NCI-H69 (cell line): ENCODE measurements around the gene FHDC1.

Experiments
- DNase-seq: peaks from one replicate; lab custom pipeline; 2025; lab: John Stamatoyannopoulos, UW

Gene FHDC1

DNA sequence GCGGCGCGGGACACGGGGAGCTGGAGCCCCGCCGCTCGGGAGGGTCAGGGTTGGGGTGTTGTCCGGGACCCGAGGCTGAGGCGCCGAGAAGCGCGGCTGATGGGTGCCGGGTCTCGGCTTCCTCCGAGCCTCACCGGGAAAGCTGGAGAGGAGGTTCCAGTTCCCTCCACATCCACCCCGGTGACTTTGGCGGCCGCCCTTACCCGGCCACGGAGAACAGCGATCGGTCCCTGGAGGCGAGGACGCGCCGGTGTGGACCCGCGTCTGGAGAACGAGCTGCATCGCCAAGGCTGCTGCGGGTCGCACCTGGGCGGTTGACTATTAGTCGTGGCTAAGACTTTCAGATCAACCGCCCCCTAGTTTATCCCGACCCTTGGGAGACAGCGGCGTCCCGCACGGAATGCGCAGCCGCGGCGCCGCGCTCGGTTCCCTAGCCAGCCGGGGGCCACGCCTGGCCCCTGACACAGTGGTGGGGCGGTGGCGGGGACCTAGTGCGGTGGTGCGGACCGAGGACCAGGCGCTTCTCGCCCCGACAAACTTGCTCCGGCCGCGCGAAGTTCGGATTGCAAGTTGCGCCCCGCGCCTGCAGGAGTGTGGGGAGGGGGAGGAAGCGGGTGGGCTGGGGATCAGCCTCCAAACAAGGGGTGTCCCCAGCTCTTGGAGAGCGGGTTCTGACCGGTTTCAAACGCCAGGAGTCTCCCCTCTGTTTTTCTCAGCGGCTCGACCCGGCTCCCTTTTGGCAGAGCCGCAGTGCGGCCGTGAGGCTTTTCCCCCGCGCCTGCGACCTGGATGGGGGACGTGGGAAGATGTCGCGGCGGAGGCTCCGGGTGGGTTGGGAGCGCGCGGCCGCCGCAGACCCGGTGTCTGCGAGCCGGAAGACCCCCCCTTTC lies 568 bp downstream of the FHDC1 start:
- peak; percentile 70 for DNase-seq

DNA sequence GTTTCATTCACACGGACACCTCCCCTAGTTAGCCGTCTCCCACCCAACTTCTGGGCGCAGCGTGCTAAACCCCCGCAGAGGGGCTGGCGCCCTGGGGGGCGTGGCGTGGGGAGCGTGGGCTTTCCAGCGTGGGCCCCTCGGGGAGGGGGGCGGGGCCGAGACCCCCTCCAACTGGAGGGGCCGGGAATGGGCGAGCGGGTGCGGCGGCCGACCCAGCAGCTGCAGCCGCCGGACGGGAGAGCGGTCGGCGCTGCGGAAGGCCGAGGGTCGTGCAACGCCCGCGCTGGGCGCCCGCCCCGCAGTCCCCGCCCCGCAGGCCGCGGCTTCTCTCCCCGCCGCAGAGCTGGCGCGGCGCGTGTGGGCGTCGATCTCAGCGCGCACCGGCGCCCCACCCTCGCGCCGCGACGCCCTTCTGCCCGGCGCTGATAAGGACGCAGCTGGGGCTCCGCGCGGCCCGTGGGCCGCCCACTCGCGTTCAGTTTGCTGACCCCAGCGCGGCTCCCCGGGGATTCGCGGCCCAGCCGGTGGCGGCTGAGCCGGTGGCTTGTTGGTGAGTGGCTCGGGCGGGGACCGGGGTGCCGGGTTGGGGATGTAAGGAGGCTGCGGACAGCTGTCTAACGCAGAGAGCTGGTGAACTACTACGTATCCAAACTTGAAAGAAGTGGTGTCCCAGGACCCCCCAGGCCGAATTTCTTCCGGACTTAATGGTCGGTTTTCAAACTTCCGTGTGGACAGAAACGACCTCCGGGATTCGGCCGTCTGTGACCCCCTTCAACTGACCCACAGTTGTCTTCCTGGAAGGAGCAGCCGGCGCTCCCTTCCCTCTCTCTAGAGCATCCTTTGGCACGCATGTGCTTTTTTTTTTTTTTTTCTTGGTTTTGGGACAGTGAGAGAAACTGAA lies 1.5 kb downstream of the FHDC1 start:
- DNase-seq: peak; percentile 56

DNA sequence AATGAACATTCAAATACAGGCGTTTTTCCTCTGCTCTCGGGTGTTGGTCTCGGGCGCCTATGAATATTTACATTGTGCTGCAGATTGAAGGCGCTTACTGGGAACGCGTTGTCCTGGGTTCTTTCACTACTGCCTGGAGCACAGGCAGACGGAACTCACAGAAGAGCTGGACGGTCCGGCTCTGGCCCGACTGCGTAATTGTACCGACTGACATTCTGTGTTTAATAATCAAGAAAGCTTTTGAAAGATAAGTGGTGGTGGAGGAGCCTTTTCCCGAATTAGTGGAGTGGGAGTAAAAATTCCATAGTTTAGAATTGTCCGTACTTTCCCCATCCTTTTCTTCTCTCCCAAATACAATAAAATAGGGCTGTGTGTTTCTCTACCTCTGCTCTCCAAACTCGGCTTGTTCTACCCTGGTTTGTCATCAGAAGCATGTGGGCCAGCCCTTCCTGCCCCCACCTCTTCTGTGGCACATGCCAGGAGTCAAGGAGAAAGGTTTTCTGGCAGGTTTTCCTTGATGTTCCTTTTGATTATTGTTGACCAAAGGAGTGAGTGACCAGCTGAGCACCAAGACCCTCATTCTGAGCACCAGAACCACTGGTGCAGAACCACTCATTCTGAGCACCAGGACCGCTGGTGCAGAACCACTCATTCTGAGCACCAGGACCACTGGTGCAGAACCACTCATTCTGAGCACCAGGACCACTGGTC lies 2.3 kb downstream of the FHDC1 start:
- DNase-seq: peak; percentile 48

DNA sequence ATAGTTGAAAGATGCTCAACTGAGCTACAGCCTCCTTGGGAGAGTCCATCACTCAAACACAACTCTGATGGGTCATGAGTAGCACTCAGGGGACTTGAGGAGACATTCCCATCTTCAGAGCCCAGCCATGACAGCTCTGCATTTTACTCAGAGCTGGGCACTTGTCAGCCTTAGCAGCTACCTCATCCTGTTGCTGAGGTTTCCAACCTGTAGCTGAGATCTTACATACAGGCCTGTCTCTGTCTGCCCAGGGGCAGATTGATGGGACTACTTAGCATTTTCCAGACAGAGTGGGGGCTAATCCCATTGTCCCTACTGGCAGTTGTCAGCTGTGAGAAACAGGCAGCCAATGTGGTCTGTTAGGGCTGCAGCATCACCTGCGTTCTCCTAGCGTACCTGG lies 3.5 kb downstream of the FHDC1 start:
- peak; percentile 45 for DNase-seq

DNA sequence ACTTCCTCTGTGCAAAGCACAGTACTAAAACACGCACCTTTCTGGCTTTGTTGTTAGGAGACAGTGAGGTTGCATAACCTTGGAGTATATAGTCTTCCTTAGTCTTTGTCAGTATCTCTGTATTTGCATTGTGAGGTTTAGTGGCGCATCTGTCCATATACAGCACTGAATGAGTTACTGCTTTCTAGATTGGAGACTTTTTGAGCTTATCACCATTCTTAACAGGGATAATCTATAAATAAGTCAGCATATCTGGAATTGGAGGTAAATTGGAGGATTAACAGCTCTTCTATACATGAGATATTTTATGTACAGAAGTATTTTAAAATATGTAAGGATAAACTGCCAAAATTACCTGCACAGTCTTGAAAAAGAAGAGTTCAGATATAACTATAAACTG lies 4.3 kb downstream of the FHDC1 start:
- DNase-seq: peak; percentile 8

DNA sequence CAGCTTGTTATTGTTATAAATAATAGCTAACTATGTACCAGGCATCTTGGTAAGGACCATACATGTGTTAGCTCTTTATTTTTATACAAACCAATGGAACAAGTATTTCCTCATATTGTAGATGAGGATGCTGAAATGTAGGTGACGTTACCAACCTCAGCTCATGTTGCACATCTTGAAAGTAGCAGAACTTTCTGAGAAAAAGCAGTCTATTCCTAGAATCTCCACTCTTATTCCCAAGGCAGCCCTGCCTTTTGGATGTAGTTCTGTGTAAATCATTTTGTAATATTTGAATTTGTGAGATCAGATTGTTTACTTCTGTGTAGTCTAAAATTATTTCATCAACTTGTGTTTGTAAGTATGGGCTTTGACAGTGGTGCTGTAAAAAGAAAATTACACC lies 5.3 kb downstream of the FHDC1 start:
- DNase-seq: no peak

DNA sequence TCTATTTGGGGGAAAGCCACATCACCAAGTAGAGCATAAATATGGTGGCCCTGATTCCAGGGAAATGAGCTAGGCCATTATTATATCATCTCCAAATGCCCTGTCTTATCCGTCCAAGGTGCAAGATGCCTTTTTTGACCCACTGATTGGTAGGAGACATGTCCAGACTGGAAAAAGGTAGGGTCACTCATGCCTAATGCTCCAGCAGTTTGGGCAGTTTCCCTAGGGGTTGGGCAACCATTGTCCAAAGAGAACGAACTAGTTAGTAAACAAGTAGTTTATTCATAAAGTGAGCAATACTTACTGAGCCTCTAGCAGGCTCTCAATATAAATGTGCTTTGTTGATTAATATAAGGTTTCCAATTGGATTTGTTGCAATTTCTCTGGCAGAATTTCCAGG lies 6.2 kb downstream of the FHDC1 start:
- DNase-seq: no peak

DNA sequence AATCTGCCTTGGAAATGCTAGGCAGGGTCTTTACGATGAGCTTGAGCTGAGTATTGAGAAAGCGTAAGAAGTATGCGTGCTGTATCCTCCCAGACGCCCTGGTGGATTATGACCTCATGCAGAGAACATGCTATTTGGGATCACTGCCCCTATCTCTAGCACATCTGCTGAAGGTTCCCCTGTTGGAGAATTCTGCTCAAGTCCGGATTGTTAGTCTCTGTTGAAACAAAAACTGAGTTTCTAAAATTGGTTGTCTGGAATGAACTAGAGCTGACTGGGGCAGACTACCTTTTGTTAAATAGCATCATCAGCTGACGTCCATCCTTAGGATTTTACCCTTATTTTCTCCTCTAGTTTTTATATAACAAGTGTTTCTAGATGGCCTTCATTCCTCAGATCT lies 7.5 kb downstream of the FHDC1 start:
- no peak for DNase-seq

DNA sequence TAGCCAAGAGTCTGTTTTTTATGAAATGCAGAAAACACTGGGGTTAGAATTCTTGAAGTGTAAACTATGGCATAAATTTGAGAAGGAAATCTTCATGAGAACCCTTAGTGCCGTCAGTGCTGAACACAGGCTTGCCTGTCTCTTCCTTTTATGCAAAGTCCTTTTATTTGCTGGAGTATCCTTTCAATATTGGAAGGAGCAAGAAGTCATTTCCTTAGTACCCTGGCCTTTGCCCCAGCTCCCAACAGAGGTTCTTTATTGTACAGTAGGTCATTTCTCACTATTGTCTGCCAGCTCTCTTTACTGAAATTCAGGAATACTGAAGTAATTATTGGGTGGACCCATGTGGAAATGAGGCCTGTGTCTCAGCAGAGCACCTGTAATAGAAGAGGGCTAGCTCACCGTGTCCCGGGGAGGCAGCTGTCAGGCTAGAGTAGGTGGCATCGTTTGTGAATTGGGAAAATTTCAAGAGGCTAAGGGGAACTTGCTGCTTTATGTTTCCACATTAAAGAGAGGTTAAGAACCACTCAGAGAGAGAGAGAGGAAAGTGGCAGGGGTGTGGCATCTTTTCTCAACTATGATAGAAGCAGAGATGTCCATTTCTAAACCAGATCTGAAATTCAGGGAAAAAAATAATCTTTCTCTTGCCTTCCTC lies 8.7 kb downstream of the FHDC1 start:
- DNase-seq: peak; percentile 35

DNA sequence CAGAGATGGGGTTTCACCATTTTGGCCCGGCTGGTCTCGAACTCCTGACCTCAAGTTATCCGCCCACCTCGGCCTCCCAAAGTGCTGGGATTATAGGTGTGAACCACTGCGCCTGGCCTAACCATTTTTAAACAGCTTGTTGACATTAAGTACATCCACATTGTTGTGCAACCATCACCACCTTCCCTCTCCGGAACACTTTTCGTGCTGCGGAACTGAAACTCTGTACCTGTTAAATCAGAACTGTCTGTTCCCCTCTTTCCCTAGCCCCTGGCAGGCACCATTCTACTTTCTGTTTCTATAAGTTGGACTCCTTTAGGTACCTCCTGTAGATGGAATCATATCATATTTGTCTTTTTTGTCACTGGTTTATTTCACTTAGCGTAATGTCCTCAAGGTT lies 9.5 kb downstream of the FHDC1 start:
- DNase-seq: no peak

DNA sequence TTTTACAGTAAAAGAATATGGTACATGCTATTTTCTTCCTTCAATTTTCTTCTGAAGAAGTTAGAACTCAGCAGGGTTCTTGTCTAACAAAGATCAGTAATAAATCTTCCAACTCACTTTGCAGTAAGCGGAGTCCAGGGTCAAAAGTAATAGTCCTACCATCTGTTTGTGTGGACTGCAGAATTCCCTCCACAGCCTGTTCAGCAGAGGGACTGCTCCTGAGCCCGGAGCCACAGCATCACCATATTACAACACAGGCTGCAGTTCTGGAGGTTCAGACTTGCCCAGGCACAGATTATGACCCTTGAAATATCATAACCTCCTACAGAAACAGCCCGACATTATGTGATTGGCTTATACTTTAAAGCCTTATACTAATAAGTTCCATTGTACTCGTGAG lies 10.3 kb downstream of the FHDC1 start:
- peak; percentile 70 for DNase-seq

DNA sequence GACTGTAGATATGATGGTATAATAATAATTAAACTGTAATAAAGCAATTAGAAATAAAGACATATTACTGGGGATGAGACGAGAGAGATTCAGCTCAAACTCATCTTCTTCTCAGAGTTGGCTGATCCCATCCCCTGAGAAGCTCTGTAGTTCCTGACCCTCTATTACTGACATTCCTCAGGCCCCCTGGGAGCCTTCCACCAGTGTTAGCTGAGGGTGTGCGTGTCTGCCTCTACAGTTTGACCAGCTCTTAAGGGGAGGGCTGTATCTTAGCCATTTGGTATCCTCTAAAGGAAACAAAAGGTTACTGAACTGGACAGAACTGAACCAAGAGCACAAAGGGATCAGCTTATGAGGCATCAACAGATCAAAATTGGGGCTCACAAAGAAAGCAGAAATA lies 11.2 kb downstream of the FHDC1 start:
- DNase-seq: peak; percentile 11

DNA sequence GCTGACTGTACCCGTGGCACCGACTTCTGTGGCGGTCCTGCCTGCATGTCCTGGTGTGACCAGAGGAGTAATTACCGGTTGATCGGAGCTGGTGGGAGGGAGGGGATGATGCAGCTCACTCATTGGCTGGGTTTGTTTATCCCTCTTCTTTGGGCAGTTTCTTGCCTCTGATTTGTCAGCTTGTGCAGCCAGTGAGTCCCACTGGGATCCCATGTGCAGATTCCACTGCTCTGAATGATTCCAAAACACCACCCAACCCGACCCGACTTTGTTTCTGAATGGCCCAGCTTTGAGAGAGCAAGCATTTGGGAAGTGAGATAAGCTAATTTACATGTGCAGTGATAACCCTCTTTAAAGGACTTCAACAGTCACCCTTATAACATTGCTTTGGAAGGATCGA lies 13.8 kb downstream of the FHDC1 start:
- no peak for DNase-seq

DNA sequence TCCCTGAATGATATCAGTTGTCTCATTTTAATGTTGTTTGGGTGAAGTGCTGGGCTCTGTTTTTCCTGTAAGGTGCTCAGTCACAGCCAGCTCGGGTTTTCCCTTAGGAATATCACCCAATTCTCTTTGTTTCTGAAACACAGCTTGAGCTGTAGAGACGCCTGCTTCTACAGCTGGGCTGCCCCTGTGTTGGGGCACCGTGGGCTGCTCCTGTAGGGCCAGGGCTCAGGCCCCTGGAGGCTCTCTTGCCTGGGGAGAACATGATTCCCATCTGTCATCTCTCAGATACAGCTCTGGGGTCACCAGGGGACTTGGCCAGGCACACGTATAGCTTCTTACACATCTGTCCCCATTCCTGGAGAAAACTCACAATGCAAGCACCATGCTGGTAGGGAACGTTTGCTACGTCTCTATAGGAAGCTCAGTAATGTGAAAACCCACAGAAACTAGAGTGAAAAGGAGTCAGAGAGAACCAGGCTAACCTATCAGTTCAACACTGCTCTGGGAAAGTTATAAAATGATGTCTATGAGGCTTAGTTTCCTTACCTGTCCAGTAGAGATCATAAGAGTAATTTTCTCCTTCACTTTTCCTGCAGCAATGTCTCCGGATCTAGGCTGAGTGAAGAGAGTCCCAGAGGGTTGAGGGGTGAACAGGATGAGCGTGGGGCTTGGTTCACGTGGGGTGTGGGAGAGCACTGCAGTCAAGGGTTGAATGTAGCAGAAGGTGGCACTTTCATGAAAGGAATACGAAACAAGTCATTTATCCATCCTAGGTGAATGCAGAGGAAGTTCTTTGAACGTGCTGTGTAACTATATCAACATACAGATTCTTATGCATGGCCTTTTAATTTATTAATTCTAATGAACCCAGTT lies 14.5 kb downstream of the FHDC1 start:
- DNase-seq: peak; percentile 40

DNA sequence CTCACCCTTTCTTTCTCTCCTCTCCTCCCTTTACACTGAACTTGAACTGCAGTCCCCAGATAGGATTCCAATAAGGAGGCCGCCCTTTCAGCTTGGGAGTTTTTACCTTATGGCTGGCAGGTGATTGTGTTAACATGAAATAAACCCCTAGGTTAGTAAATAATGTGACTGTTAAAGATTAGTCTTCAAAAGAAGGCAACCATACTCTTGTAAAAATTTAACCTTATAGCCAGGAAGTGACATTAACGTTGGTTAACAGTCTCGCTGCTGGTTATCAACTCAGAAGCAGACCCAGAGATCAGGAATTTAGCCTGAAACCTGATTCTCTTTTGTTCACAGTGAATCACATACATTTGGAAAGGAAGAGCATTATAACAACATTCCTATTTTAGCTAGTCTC lies 15.2 kb downstream of the FHDC1 start:
- DNase-seq: no peak

DNA sequence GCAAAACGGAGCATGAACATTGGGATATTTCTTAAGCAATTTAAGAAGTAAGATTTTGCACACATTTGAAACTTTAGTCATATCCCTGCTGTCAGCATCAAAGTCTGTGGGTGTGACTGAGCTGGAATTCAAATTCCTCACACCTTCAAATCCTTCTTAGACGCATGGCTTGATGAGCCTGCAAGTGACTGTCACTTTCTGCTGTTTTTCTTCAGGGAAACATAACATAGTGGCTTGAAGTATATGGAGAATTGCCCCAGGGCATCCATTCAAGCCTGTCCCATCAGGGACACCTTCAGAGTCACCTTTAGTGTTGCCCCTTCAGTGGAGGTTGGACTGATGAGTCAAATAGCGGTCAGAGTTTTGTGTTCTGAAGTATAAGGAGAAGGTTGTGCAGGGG lies 17.4 kb downstream of the FHDC1 start:
- DNase-seq: no peak

DNA sequence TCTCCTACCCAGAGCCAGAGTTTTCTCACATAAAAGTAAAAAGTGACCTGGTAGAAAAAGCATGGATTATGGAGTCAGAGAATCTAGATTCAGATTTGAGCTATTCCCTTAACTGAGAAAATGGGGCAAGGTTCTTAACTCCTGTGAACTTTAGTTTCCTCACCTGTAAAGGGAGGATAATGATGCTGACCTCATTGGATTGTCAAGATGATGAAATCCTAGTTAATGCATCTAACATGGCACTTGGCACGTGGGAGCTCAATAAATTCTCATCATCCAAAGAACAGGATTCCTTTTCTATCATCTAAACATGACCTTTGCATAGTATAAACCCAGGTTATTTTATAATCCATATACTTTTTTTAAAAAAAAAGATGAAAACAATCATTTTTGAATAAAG lies 18.6 kb downstream of the FHDC1 start:
- DNase-seq: no peak

DNA sequence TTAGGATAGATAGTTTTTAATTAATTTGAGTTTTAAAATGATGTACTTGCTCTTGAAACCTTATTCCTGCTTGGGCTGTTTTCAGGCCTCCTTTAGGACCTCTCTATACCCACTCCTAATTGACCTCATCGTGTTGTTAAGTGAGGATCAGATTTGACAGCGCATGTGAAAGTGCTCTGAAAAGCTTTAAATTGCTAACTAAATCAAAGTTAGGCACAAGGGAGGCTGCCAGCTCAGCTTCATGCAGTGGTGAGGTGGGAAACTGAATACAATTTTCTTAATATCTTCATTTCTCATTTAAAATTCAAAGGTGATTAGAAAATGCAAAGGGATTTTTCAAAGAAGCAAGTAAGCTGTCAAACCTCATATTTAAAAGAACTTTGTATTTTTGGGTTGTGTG lies 20.0 kb downstream of the FHDC1 start:
- DNase-seq: no peak

DNA sequence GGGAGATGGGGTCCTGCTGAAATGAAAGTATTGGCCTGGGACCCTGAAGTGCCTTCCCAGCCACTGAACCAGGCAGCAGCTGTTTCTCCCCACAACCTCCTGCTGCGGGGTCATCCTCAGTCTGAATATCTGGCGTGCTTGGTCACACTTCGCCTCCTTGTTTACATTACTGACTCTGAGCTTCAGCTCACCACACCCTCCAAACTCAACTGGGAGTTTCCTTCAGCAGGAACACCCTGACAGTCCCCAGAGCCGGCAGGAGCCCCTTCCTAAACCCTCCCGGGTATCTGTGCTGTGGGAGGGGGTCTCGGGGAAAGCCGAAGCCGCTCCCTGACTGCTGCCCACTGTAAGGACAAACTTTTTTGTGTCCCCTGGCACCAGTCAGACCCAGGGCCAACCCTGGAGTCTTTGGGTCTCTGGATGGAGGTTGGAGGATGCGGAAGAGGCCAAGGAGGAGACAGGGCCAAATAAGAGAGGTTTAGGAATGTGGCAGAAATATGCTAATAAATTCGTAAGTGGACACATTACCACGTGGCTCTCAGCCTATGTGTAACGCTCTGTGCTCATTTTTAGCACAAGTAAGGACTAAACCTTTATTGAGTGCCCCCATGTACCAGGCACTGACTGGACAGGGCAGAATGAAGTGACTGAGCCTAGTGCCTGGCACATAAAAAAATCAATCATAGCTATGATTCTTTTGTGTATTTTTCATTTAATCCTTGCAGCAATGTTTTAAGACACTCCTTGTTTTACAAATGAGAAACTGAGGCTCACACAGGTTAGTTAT lies 20.7 kb downstream of the FHDC1 start:
- peak; percentile 74 for DNase-seq
